ENCODE measurements around the gene TNIK. TPM values are rescaled to one million over a fixed set of nuclear protein-coding genes. Genes with fewer than 3 reads are reported as not detected.
A peak's percentile ranks its signal among the peaks of the same experiment; 100 is the strongest.

The TNIK gene
- total RNA-seq, 1 donor from 2014 or later = 1.1 TPM

DNA sequence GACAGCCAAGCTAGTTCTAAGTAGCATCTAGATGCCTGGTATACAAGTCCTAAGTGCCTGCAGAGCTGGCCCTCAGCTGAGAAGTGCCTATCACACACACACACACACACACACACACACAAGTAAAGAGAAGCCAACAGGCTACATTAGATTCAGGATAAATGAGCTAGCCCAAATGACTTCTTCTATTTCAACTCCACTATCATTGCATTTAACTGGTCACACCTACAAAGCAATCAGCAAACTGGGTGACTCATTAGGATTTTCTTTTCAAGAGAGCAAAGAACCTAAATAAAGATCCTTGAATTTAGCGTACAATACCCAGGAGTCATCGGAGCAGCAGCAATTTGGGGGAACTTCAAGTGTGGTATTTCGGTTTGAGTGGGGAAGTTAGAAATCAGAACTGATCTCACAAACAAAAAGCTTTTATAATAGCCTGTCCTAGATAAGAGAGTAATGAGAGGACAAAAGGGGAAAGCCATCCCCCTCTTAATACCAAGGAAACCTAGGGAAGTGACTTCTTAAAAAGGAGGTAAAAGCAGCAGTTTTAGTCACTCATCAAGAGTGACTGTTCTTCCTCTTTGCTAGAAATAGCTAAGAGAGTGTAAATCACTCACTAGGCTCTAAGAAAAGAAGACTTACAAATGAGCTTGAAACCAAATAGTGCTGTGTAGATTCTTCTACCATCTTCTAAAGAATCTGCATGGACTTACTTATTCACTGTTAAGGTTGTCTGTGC is 112.7 kb downstream of the TNIK start:
- H3K27me3 ChIP-seq (ENCODE audit: control insufficient read depth, insufficient read depth, low read length) = no peaks in the 10 kb centered on the region

GRCh38 chr3:171346582-171347300 is 113.5 kb downstream of the TNIK start:
- Histone ChIP-seq H3K4me3 (ENCODE audit: low read depth, low read length) (no peak overlapping the region), H3K27me3 (ENCODE audit: control insufficient read depth, insufficient read depth, low read length) (no peaks in the 10 kb centered on the region), H3K36me3 (ENCODE audit: control insufficient read depth, insufficient read depth, low read length) (no peaks in the 10 kb centered on the region)
- FAIRE-seq (no peak), DNase-seq (ENCODE audit: low read depth) (peak; percentile 48)
- no peak for TF ChIP-seq CTCF (IDR thresholded peaks at IDR 0.05; ENCODE audit: insufficient read depth, low read length, severe bottlenecking)

More for the DNA sequence above, 112.7 kb downstream of the TNIK start:
- Histone ChIP-seq H3K4me3 (ENCODE audit: low read depth, low read length) (no peak overlapping the region), H3K36me3 (ENCODE audit: control insufficient read depth, insufficient read depth, low read length) (no peaks in the 10 kb centered on the region)
- TF ChIP-seq CTCF (IDR thresholded peaks at IDR 0.05; ENCODE audit: insufficient read depth, low read length, severe bottlenecking) = no peak
- FAIRE-seq (no peak), DNase-seq (ENCODE audit: low read depth) (peak; percentile 75)

DNA sequence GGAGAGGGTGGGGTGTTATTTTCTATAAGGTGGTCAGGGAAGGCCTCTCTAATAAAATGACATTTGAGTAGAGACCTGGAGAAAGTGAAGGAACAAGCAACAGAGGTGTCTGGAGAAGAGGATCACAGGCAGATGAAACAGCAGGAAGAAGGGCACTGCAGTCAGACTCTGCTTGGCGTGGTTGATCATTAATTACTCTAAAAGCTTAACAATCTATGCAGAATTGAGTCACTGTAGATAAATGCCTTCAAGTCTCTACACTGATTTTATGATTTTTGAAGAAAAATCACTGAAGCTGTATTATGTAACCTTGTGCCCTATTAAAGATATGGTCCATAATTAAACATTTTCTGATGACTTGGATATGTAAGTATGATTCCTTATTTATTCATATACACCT is 114.2 kb downstream of the TNIK start:
- Histone ChIP-seq H3K27me3 (ENCODE audit: control insufficient read depth, insufficient read depth, low read length) (no peaks in the 10 kb centered on the region), H3K4me3 (ENCODE audit: low read depth, low read length) (no peak overlapping the region), H3K36me3 (ENCODE audit: control insufficient read depth, insufficient read depth, low read length) (no peaks in the 10 kb centered on the region)
- no peak for TF ChIP-seq CTCF (IDR thresholded peaks at IDR 0.05; ENCODE audit: insufficient read depth, low read length, severe bottlenecking)
- FAIRE-seq = no peak
- DNase-seq (ENCODE audit: low read depth) = no peak

DNA sequence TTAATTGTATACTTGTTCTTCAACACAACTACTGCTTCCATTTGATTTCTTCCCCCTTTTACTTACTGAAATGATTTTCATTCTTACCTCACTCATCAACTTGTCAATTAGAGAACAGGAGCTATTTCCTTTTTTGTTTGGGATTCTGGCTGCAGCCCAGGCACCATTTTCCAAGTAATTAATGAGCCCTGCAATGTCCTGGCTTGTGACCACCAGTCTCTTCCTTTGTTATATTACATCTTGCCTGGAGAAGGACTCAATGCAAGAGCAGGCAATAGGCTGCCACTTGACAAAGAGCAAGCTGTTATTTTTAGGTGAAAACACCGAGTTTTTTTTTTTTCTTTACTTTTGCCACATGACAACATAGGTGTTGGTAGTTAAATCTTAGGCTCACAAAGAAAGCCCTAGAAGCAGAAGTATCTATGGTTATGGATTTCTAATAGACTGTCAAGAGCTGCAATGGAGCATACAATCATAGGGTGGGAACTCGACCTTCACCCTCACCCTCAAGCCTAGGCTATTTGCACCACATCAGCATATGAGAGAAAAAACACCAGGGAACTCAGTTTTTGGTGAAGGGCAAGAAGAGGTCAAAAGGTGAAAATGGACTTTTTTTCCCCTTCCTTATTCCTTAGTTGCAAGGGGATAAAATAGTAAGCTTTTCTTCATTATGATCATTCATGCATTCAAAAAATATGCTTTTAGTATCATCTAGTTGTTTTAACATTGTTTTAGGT is 114.9 kb downstream of the TNIK start:
- FAIRE-seq = no peak
- no peak overlapping the region for H3K4me3 ChIP-seq (ENCODE audit: low read depth, low read length)
- DNase-seq (ENCODE audit: low read depth) = no peak
- no peak for TF ChIP-seq CTCF (IDR thresholded peaks at IDR 0.05; ENCODE audit: insufficient read depth, low read length, severe bottlenecking)
- no peaks in the 10 kb centered on the region for H3K27me3 ChIP-seq (ENCODE audit: control insufficient read depth, insufficient read depth, low read length)
- H3K36me3 ChIP-seq (ENCODE audit: control insufficient read depth, insufficient read depth, low read length) = no peaks in the 10 kb centered on the region

DNA sequence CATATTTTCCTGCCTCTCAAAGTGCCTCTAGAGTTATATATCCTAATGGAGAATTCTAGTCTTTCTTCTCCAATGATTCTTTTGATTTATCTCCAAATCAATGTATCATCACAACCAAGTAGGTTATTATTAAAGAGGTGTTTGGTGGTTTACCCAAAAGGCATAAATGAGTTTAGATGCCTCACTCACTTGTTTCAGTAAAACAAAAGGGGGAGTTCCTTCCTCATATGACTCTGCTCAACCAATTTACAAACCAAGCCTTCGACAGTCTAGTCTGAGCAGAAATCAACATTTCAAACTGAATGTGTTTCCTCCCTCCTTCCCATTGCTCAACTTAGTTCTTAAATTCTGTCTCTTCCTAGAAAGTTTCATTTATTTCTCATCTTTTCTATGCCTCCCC is 116.5 kb downstream of the TNIK start:
- TF ChIP-seq CTCF (IDR thresholded peaks at IDR 0.05; ENCODE audit: insufficient read depth, low read length, severe bottlenecking) = no peak

More for the DNA sequence above, 116.5 kb downstream of the TNIK start:
- H3K4me3 ChIP-seq (ENCODE audit: low read depth, low read length) = no peak overlapping the region
- FAIRE-seq (no peak), DNase-seq (ENCODE audit: low read depth) (no peak)
- no peaks in the 10 kb centered on the region for H3K27me3 ChIP-seq (ENCODE audit: control insufficient read depth, insufficient read depth, low read length)
- H3K36me3 ChIP-seq (ENCODE audit: control insufficient read depth, insufficient read depth, low read length) = no peaks in the 10 kb centered on the region
